Activated T-helper 1 cell treated with anti-CD3 and anti-CD28 coated beads, Interleukin-2, amount 50 U/mL, for 16 hours (primary cell): ENCODE measurements around the gene CELA1.
A peak's percentile ranks its signal among the peaks of the same experiment; 100 is the strongest.

Source experiments
- DNase-seq, 2 donors: peaks; one replicate each; pipeline ENCODE4 v3.0.0-alpha.2; 2020; ENCODE audit warnings: low read depth in 1 of 2, low spot score in 1 of 2

Gene CELA1

GRCh38 chr12:51374856-51375255 lies 28.4 kb upstream of the CELA1 start:
- no peak for DNase-seq

GRCh38 chr12:51374361-51374760 lies 27.9 kb upstream of the CELA1 start:
- no peak for DNase-seq

GRCh38 chr12:51373187-51373586 lies 26.7 kb upstream of the CELA1 start:
- no peak for DNase-seq

- no peak for DNase-seq
Observed at GRCh38 chr12:51372021-51372420, 25.5 kb upstream of the CELA1 start.

DNA sequence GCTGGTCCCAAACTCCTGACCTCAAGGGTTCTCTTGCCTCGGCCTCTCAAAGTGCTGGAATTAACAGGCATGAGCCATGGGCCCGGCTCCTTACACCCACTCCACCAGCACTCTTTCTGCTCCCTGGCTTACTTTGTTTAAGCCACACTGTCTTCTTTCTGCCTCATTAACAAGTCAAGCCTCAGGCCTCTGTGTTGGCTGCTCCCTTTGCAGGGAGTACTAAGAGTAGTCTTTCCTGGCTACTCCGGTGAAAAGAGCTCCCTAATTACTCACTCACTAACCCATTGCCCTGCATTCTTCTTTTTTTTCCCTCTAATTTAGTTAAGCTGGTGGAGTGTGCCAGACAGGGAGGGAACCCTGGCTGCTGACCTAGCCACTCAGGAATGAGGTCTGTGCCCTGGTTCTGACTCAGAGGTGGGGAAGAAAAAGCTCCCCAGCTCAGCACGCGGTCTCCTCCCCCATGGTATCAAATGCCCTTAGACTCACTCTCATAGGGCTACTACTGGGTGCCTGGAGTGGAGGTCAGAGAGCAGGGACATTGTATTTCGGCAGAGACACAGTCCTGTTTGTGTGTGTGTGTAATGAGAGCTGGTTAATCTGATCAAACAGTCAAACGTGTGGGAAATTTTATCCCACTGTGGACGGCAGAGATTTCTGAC lies 24.9 kb upstream of the CELA1 start:
- DNase-seq = no peak

GRCh38 chr12:51370667-51371066 lies 24.2 kb upstream of the CELA1 start:
- no peak for DNase-seq

GRCh38 chr12:51369581-51369980 lies 23.1 kb upstream of the CELA1 start:
- DNase-seq = no peak

DNA sequence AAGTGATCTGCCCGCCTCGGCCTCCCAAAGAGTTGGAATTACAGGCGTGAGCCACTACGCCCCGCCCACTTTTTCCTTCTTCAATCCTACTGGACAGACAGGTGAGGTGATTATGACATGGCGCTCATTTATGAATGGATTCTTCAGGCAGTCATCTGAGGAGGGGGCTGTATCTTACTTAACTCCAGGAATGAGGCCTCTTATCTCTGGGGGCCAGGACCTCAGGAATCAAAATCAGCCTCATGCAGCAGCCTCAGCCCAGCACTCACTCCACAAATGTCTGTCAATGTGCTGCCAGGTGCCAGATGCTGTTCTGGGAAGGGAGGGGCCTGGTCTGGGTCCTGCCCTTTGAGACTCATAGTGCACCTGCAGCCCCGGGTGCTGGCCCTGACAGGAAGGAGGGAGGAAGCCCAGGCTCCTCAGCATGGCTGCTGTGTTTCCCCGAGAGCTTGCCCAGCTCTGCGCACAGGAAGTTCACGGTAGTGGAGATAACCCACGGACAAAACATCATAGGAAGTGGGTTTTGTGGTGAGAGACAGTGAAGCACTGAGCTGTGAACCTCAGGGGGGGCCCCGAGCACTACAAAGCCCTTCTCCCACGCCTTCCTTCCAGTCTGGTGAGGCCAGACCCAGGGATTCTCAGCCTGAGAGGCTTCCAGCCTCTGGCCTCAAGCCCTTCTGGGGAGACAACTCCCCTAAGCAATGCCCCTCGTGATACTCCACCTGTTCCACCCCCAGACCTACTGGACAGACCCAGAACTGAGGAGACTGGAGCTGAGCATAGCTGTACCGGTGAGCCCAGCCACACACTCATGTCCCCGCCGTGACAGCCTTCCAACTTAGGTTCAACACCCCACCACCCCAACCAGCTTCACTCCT lies 22.4 kb upstream of the CELA1 start:
- DNase-seq = peak; percentile 68 to 74

DNA sequence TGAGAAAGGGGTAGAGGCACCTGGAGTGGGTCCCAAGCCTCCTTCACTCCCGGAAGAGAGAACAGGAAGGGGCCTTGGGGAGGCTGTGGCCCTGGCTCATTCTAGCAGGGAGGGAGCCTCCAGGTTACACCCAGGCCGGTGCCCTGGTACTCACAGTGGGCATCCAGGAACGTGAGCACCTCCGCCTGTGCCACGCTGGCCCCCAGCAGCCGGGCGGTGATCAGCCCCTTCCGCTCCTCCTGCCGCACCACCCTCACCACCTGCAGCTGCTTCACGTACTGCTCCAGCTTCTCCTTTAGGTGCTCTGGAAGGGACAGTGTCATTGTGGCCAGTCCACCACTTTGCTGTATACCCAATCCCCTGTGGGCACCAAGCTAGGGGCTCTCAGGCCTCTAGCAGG lies 18.8 kb upstream of the CELA1 start:
- no peak for DNase-seq

- no peak for DNase-seq
Observed at GRCh38 chr12:51364001-51364400, 17.5 kb upstream of the CELA1 start.

DNA sequence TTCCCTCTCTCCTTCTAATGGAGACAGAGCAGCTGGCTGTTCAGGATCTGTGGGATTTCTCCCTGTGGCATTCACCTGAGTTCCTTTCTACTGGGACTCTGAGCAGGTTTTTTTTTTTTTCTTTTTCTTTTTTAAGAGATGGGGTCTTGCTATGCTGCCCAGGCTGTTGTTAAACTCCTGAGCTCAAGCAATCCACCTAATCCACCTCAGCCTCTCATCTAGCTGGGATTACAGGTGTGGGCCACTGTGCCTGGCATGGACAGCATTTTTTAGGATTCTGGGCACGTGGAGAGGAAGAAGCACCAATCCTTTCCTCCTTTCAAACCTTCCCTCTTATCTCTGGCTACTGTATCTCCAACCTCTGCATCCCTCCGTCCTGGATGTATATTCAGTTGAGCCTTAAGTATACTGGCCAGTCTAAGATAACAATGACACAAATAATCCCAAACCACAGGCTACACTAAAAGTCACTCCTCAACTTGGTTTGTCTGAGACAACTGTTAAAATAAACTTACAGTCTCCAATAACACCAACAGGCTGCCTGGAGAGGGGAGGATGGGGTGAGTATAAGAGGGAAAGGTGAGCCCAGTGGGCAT lies 16.4 kb upstream of the CELA1 start:
- no peak for DNase-seq

DNA sequence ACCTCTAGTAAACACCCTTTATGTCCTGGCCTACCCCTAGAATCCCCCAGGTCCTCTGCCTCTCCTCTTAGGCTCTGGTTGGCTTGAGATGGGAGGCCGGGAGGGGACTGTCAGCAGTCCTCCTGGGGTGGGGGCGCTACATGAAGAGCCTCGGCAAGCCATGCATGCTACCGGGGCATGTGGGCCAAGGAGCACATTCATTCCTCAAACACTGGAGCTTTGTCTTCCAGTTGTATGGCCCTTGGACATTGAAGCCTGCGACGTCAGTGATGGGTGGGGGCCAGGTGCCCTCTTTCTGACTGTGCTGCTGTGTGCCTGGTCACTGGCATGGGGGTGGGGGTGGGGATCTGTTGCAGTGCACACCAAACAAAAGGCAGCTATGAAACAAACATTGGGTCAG lies 15.8 kb upstream of the CELA1 start:
- DNase-seq = no peak

- no peak for DNase-seq
Observed at GRCh38 chr12:51361161-51362016, 14.9 kb upstream of the CELA1 start.

DNA sequence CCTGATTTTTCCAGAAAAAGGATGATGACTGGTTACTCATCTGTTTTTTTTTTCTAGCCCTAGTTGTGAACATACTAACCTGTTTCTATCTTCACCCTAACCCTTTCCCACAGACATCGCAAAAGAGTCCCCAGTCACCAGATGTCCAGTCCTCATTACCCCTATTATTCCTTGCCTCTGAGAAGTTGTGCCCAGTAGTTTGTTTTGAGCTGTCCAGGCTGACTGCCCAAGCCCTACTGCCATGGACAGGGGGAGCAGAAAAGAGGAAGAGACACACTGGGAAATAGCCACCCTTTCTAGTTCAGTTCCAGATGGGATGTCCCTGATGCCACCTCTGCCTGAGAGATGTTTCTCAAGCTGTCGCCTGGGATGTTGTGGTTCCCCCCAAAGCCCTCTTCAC lies 13.8 kb upstream of the CELA1 start:
- DNase-seq = no peak

DNA sequence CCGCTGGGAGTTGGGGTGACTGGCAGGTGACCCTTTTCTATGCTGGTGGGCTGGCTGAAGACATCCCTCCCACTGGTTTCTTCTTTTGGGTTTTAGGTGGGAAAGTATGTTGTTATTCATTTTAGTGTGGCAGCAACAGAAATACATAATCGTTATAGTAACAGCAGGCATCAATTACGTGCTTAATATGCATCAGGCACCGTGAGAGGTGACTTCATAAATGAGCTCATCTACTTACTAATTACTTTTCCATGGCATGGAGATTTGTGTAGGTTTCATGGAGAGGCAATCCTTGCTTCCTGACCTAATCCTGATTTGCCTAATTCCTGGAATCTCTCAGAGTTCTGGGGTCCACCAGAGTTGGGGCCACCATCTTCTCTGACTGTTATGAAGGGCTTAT lies 13.4 kb upstream of the CELA1 start:
- no peak for DNase-seq

DNA sequence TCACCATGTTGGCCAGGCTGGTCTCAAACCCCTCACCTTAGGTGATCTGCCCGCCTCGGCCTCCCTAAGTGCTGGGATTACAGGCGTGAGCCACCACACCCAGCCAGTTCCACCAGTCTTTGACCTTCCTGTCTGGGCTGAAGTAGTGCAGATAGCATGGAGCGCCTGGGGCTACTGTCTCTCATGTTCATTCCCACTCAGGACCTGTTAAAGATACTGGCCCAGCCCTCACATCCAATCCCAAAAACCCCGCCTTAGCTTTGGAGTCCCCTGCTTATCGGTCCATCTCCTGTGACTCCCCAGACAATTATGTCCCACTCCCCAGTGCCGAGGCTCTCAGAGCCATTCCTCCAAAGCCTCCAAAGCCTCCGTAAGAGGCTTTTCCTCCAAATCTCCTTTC lies 12.0 kb upstream of the CELA1 start:
- no peak for DNase-seq

- DNase-seq = no peak
Observed at GRCh38 chr12:51357374-51358047, 11.0 kb upstream of the CELA1 start.

DNA sequence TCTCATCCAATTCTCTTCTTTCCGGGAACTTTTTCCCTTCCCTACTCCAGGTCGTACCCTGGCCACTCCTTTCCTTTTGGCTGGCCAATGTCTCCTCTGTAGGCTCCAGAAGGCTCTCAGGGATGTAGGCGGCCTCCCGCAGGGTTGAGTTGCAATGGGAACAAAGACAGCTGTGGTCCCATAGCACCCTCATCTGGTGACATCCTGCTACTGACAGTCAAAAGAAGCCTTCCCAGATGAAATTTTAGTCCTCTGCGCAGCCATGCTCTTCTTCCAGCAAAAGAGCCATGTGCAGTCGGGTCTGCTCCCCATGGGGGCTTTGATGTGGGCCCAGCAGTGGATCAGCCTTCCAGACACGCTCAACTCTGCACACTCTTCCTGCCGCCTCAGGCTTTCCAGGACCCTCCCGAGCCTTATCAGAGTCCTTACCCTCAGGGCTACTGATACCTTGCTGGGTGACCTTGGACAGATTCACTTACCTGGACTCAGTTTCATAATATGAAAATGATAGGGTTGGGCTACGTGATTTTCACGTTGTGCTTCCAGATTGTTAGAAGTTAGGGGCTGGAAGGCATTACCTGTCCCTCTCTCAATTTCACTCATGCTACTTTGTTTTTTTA lies 5.5 kb upstream of the CELA1 start:
- DNase-seq = no peak

DNA sequence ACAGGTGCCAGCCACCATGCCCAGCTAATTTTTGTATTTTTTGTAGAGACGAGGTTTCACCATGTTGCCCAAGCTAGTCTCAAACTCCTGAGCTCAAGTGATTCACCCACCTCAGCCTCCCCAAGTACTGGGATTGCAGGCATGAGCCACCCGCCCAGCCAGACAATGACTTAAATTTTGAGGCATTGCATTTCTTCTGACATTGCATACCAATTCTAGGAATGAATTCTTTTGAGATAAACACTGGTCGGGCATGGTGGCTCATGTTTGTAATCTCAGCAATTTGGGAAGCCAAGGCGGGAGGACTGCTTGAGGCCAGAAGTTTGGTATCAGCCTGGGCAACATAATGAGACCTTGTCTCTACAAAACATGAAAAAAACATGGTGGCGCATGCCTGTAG lies 2.5 kb upstream of the CELA1 start:
- no peak for DNase-seq

DNA sequence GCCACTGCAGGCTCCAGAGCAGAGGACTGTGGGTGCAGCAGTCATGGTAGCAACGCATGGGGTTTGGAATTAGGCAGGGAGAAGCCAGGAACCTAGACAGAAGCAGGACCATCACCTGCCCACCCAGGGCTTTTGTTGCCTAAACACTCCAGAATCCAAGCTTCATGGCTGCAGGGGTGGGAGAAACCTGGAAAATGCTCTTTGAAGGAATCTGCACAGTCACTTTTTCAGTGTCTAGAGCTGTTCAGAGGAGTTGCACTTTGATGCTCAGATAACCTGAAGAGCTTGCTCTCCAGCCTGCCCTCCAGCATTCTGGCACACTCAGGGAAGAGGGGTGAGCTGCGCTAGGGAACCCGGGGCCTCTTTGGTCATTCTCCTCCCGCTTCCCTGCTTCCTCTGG lies 1.6 kb upstream of the CELA1 start:
- DNase-seq = no peak
